K562 (cell line): ENCODE results near the gene ZNF500. TPM values are rescaled to one million over a fixed set of nuclear protein-coding genes. Genes with fewer than 3 reads are reported as not detected.
A peak's percentile ranks its signal among the peaks of the same experiment; 100 is the strongest.

ENCODE experiments used
- CXXC5 ChIP-seq: fragments of 250-450 bp; sonication (Bioruptor Pico); IDR thresholded peaks from 2 replicates; pipeline ENCODE4 v1.8.0; 2022; ENCODE audit warnings: inconsistent platforms, mild to moderate bottlenecking, moderate library complexity
- EZH2 ChIP-seq: IDR thresholded peaks from 2 replicates; pipeline ENCODE4 v1.6.1; 2012; ENCODE audit warnings: low read depth, mild to moderate bottlenecking, inconsistent platforms, low read length, borderline replicate concordance
- HDAC3 ChIP-seq: fragments of 450-650 bp; IDR thresholded peaks from 2 replicates; pipeline ENCODE4 v1.6.1; 2018; ENCODE audit warnings: borderline replicate concordance, mild to moderate bottlenecking, moderate library complexity; ENCODE audit not compliant: partially characterized antibody
- KLF13 ChIP-seq: fragments of 450-650 bp; IDR thresholded peaks from 2 replicates; pipeline ENCODE4 v1.6.1; 2016; ENCODE audit warnings: missing genetic modification characterization, low read depth, mild to moderate bottlenecking, missing compliant biosample characterization, moderate library complexity, borderline replicate concordance
- MAFF ChIP-seq: IDR thresholded peaks from 2 replicates; pipeline ENCODE4 v1.6.1; 2012; ENCODE audit warnings: low read length, improper control_type of control experiment
- MAFK ChIP-seq: IDR thresholded peaks from 2 replicates; pipeline ENCODE4 v1.6.1; 2011; ENCODE audit warnings: low read length, improper control_type of control experiment
- NFYB ChIP-seq: IDR thresholded peaks from 2 replicates; pipeline ENCODE4 v1.6.1; 2011; ENCODE audit warnings: mild to moderate bottlenecking, moderate library complexity; ENCODE audit not compliant: insufficient read length; ENCODE audit errors: extremely low read depth
- POLR2AphosphoS2 ChIP-seq: IDR thresholded peaks from 2 replicates; pipeline ENCODE4 v1.6.1; 2012; ENCODE audit warnings: low read length, improper control_type of control experiment
- RBM14 ChIP-seq: fragments of 200-400 bp; formaldehyde crosslinking; IDR thresholded peaks from 2 replicates; pipeline ENCODE4 v1.6.1; 2018; ENCODE audit warnings: low read depth, mild to moderate bottlenecking, low read length, moderate library complexity, borderline replicate concordance; ENCODE audit not compliant: insufficient read depth
- STAT5A ChIP-seq: IDR thresholded peaks from 2 replicates; pipeline ENCODE4 v1.6.1; 2012; ENCODE audit warnings: low read length, inconsistent platforms, borderline replicate concordance
- ZNF12 ChIP-seq: sonication (generic); formaldehyde crosslinking; IDR thresholded peaks from 2 replicates; pipeline ENCODE4 v1.4.0; 2020; ENCODE audit warnings: mild to moderate bottlenecking, missing genetic modification reagents
- ZNF3 ChIP-seq: fragments of 250-450 bp; sonication (Bioruptor Pico); IDR thresholded peaks from 2 replicates; pipeline ENCODE4 v1.5.0; 2021; ENCODE audit warnings: mild to moderate bottlenecking, moderate library complexity
- ZNF347 ChIP-seq: fragments of 450-650 bp; formaldehyde crosslinking; IDR thresholded peaks from 2 replicates; pipeline ENCODE4 v1.4.0; 2020; ENCODE audit warnings: low read depth, mild to moderate bottlenecking, moderate library complexity
- ZNF766 ChIP-seq: fragments of 200-800 bp; sonication (Bioruptor generic); conservative IDR thresholded peaks from 2 replicates; pipeline ENCODE4 v1.6.1; 2016; ENCODE audit warnings: missing genetic modification characterization, missing compliant biosample characterization
- ZSCAN29 ChIP-seq: fragments of 450-650 bp; IDR thresholded peaks from 2 replicates; pipeline ENCODE4 v1.6.1; 2017
- polyA plus RNA-seq, 8 experiments: library from polyadenylated mRNA; depleted of rRNA in 4 of 8; stranded (reverse) in 5 of 8; unstranded in 3 of 8; fragments of >200 nt; fragmentation: Nextera tagmentation in 2 of 8; fragmentation: Illumina TruSeq in 1 of 8; extraction: Ambion mirVana in 2 of 8; extraction: Trizol in 1 of 8; gene quantifications; 2 replicates each; pipeline versions ENCODE4 v1.2.1 to v1.2.3, GENCODE V29; 2011 to 2014; ENCODE audit warnings: inconsistent platforms in 1 of 8, missing spikeins in 1 of 8
- total RNA-seq, 7 experiments: library from RNA; depleted of rRNA in 6 of 7; stranded (reverse); fragments of >200 nt in 6 of 7; fragmentation: Illumina TruSeq in 2 of 7; extraction: Trizol in 2 of 7; gene quantifications; 2 replicates each; pipeline versions ENCODE4 v1.2.1 to v1.2.3, GENCODE V29; 2011 to 2021; ENCODE audit warnings: low replicate concordance in 1 of 7
- TF ChIP-seq, protein P1 (sequence below), 2 experiments: fragments of 450-650 bp in 1 of 2; IDR thresholded peaks; 2 replicates each; pipeline ENCODE4 v1.6.1; 2011 to 2017; ENCODE audit warnings: low read depth in 2 of 2, antibody characterized with exemption in 1 of 2, borderline replicate concordance in 1 of 2, low read length in 1 of 2, mild to moderate bottlenecking in 1 of 2, mixed read lengths in 1 of 2; ENCODE audit not compliant: control insufficient read depth in 1 of 2
- TF ChIP-seq, protein P2 (sequence below): sonication (generic); formaldehyde crosslinking; IDR thresholded peaks from 2 replicates; pipeline ENCODE4 v1.8.1; 2023; ENCODE audit warnings: mild to moderate bottlenecking, missing genetic modification reagents
- TF ChIP-seq, protein P3 (sequence below): fragments of 250-450 bp; sonication (Bioruptor Pico); IDR thresholded peaks from 2 replicates; pipeline ENCODE4 v1.8.0; 2021; ENCODE audit warnings: borderline replicate concordance, mild to moderate bottlenecking, moderate library complexity; ENCODE audit not compliant: poor library complexity, severe bottlenecking
- TF ChIP-seq, protein P4 (sequence below): fragments of 250-450 bp; sonication (Bioruptor Pico); IDR thresholded peaks from 2 replicates; pipeline ENCODE4 v1.4.0; 2020; ENCODE audit warnings: mild to moderate bottlenecking, moderate library complexity

Gene ZNF500
- total and polyA plus RNA-seq, 9 of the 15 experiments (the other 6 are each of a cell fraction or from before 2014, with no cell fraction given), result 0.80 to 20.8 (median 5.3) TPM

DNA sequence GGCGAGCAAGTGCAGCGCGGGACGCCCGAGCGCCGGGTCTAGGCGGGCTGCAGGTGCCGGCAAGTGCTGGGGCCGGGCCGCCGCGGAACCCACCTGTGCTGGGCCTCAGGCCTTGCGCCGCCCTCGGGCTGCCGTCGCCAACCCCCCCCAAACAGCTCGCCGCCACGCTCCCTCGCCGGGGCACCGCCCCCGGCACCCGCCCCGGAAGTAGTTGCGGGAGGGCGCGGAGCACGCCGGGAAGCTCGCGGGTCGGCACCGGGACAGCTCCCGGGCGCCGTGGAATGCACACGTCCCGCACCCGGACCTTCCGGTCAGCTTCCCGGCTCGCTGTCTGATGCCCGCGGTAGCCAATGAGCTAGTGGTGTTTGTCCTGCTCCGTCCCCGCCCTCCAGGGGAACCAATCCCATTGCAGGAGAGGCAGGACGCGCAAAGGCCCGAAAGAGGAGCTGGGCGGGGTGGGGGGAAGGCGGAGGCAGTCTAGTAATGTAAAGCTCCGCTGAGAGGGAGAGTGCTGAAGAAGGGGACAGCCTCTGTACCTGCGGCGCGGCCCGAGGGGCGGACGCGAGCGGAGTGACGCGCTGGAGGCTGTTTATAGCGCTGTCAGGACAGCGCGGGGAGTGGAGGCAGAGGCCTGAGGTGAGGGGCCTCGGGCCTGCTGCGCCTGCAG lies 32.8 kb downstream of the ZNF500 start, which contains the start of the genes ANKS3 and DNAAF8 (continued):
- TF ChIP-seq, protein P1, sequence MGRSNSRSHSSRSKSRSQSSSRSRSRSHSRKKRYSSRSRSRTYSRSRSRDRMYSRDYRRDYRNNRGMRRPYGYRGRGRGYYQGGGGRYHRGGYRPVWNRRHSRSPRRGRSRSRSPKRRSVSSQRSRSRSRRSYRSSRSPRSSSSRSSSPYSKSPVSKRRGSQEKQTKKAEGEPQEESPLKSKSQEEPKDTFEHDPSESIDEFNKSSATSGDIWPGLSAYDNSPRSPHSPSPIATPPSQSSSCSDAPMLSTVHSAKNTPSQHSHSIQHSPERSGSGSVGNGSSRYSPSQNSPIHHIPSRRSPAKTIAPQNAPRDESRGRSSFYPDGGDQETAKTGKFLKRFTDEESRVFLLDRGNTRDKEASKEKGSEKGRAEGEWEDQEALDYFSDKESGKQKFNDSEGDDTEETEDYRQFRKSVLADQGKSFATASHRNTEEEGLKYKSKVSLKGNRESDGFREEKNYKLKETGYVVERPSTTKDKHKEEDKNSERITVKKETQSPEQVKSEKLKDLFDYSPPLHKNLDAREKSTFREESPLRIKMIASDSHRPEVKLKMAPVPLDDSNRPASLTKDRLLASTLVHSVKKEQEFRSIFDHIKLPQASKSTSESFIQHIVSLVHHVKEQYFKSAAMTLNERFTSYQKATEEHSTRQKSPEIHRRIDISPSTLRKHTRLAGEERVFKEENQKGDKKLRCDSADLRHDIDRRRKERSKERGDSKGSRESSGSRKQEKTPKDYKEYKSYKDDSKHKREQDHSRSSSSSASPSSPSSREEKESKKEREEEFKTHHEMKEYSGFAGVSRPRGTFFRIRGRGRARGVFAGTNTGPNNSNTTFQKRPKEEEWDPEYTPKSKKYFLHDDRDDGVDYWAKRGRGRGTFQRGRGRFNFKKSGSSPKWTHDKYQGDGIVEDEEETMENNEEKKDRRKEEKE (IDR thresholded peaks at IDR 0.05; ENCODE audit: borderline replicate concordance in 1 of 2, control insufficient read depth in 1 of 2, low read depth in 2 of 2, low read length in 1 of 2), result 0 out of 4 replicates have a peak, but pooled peaks of 1 of the 2 experiments have one; percentile 25
- peak; percentile 95 for TF ChIP-seq KLF13
- TF ChIP-seq MAFK, result no peak
- peak; percentile 96 for TF ChIP-seq CXXC5
- TF ChIP-seq, protein P2, sequence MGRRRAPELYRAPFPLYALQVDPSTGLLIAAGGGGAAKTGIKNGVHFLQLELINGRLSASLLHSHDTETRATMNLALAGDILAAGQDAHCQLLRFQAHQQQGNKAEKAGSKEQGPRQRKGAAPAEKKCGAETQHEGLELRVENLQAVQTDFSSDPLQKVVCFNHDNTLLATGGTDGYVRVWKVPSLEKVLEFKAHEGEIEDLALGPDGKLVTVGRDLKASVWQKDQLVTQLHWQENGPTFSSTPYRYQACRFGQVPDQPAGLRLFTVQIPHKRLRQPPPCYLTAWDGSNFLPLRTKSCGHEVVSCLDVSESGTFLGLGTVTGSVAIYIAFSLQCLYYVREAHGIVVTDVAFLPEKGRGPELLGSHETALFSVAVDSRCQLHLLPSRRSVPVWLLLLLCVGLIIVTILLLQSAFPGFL (CRISPR knock-in tag), result no peak
- no peak for TF ChIP-seq ZNF12 (CRISPR knock-in tag)
- TF ChIP-seq POLR2AphosphoS2, result no peak
- TF ChIP-seq ZSCAN29, result no peak
- TF ChIP-seq, protein P3, sequence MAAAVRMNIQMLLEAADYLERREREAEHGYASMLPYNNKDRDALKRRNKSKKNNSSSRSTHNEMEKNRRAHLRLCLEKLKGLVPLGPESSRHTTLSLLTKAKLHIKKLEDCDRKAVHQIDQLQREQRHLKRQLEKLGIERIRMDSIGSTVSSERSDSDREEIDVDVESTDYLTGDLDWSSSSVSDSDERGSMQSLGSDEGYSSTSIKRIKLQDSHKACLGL (CRISPR knock-in tag), result no peak
- peak; percentile 65 for TF ChIP-seq NFYB
- no peak for TF ChIP-seq STAT5A
- TF ChIP-seq, protein P4, sequence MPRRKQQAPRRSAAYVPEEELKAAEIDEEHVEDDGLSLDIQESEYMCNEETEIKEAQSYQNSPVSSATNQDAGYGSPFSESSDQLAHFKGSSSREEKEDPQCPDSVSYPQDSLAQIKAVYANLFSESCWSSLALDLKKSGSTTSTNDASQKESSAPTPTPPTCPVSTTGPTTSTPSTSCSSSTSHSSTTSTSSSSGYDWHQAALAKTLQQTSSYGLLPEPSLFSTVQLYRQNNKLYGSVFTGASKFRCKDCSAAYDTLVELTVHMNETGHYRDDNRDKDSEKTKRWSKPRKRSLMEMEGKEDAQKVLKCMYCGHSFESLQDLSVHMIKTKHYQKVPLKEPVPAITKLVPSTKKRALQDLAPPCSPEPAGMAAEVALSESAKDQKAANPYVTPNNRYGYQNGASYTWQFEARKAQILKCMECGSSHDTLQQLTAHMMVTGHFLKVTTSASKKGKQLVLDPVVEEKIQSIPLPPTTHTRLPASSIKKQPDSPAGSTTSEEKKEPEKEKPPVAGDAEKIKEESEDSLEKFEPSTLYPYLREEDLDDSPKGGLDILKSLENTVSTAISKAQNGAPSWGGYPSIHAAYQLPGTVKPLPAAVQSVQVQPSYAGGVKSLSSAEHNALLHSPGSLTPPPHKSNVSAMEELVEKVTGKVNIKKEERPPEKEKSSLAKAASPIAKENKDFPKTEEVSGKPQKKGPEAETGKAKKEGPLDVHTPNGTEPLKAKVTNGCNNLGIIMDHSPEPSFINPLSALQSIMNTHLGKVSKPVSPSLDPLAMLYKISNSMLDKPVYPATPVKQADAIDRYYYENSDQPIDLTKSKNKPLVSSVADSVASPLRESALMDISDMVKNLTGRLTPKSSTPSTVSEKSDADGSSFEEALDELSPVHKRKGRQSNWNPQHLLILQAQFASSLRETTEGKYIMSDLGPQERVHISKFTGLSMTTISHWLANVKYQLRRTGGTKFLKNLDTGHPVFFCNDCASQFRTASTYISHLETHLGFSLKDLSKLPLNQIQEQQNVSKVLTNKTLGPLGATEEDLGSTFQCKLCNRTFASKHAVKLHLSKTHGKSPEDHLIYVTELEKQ (CRISPR knock-in tag), result no peak
- TF ChIP-seq EZH2, result no peak
- no peak for TF ChIP-seq ZNF347 (CRISPR knock-in tag)
- TF ChIP-seq RBM14, result no peak
- no peak for TF ChIP-seq MAFF
- TF ChIP-seq HDAC3, result no peak
- no peak for TF ChIP-seq ZNF3
- no peak for TF ChIP-seq ZNF766 (CRISPR knock-in tag)
